ENCODE data around the gene RPS24. TPM values are rescaled to one million over a fixed set of nuclear protein-coding genes. Genes with fewer than 3 reads are reported as not detected.

The RPS24 gene
- total RNA-seq, 5 donors from 2014 or later (not counting 1 experiment from before 2014, with no cell fraction given): 1,070 to 1,783 (median 1,384) TPM

DNA sequence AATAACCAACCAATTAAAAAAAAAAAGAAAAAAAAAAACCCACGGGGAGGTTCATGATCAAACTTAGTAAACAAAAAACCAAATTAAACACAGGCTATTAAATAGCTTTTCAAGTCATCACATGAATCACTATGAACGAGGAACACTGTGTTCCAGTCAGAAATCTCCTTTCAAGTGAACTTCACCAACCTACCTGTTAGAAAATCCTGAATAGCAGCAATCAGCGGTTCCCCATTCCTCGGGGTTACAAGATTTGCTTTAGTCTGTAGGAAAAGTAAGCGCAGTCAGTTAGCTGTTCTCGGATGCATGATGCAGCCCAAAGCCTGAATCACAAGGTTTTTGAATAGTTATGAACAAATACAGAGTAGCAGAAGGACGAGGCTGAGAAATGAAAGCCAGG is 23.4 kb upstream of the RPS24 start:
- Mint-ChIP-seq H3K27me3 (no peaks in the 10 kb centered on the region), H3K4me3 (no peak overlapping the region), H3K27ac (no peak overlapping the region), H3K4me1 (no peaks in the 10 kb centered on the region), H3K9me3 (no peaks in the 10 kb centered on the region), H3K36me3 (peaks cover 67% of the 10 kb centered on the region)
- Histone ChIP-seq H3K9me3 (no peaks in the 10 kb centered on the region), H3K36me3 (ENCODE audit: control insufficient read depth in 2 of 2, extremely low read depth in 1 of 2, insufficient read depth in 1 of 2, low read length in 1 of 2) (peaks cover 9 to 82% of the 10 kb centered on the region in 2 donors), H3K4me1 (ENCODE audit: control insufficient read depth in 1 of 2, extremely low read depth in 1 of 2, insufficient read depth in 2 of 2, low read length in 2 of 2) (no peaks in the 10 kb centered on the region), H3K4me3 (ENCODE audit: control insufficient read depth in 1 of 2, extremely low read depth in 1 of 2, low read length in 1 of 2) (no peak overlapping the region), H3K27me3 (replicated peaks in 1 of 2; ENCODE audit: control insufficient read depth in 2 of 2, extremely low read depth in 1 of 2, insufficient read depth in 2 of 2, low read length in 1 of 2) (no peaks in the 10 kb centered on the region), H3K27ac (ENCODE audit: low read length) (no peak overlapping the region)
- POLR2A ChIA-PET: interaction anchor here in 1 of 2 donors (0.6 kb wide), 1 partner anchor 75 kb away, joined by 4 read pairs; no protein-coding TSS in a partner anchor
- DNase-seq (no peak), ATAC-seq (replicated peaks in 1 of 4) (no peak)
- CTCF ChIA-PET: no interaction called here
- 87% methylated on average over 4 of the region's 7 CpGs for WGBS (ENCODE audit: insufficient coverage)

GRCh38 chr10:78011065-78011464 is 22.6 kb upstream of the RPS24 start:
- CTCF ChIA-PET: no interaction called here
- H3K36me3 ChIP-seq (ENCODE audit: control insufficient read depth in 2 of 2, extremely low read depth in 1 of 2, insufficient read depth in 1 of 2, low read length in 1 of 2): peaks cover 9 to 83% of the 10 kb centered on the region in 2 donors
- Mint-ChIP-seq H3K9me3 (no peaks in the 10 kb centered on the region), H3K4me1 (no peaks in the 10 kb centered on the region), H3K27me3 (no peaks in the 10 kb centered on the region), H3K36me3 (peaks cover 61% of the 10 kb centered on the region), H3K4me3 (no peak overlapping the region), H3K27ac (no peak overlapping the region)
- H3K9me3 ChIP-seq: no peaks in the 10 kb centered on the region
- H3K27ac ChIP-seq (ENCODE audit: low read length): no peak overlapping the region
- no peak overlapping the region for H3K4me3 ChIP-seq (ENCODE audit: control insufficient read depth in 1 of 2, extremely low read depth in 1 of 2, low read length in 1 of 2)
- ATAC-seq (replicated peaks in 1 of 4) (no peak), DNase-seq (no peak)
- no peaks in the 10 kb centered on the region for H3K27me3 ChIP-seq (replicated peaks in 1 of 2; ENCODE audit: control insufficient read depth in 2 of 2, extremely low read depth in 1 of 2, insufficient read depth in 2 of 2, low read length in 1 of 2)
- POLR2A ChIA-PET: no interaction called here
- H3K4me1 ChIP-seq (ENCODE audit: control insufficient read depth in 1 of 2, extremely low read depth in 1 of 2, insufficient read depth in 2 of 2, low read length in 2 of 2): no peaks in the 10 kb centered on the region
- no CpG with 5 or more reads among the region's 4 CpGs for WGBS (ENCODE audit: insufficient coverage)

- H3K9me3 Mint-ChIP-seq: no peaks in the 10 kb centered on the region
- WGBS (ENCODE audit: insufficient coverage): 80% methylated on average over 1 of the region's 1 CpG
- no peak overlapping the region for H3K4me3 ChIP-seq (ENCODE audit: control insufficient read depth in 1 of 2, extremely low read depth in 1 of 2, low read length in 1 of 2)
- H3K36me3 Mint-ChIP-seq: peaks cover 55% of the 10 kb centered on the region
- H3K4me3 Mint-ChIP-seq: no peak overlapping the region
- H3K27ac ChIP-seq (ENCODE audit: low read length): no peak overlapping the region
- H3K4me1 ChIP-seq (ENCODE audit: control insufficient read depth in 1 of 2, extremely low read depth in 1 of 2, insufficient read depth in 2 of 2, low read length in 2 of 2): no peaks in the 10 kb centered on the region
- no peaks in the 10 kb centered on the region for H3K27me3 ChIP-seq (replicated peaks in 1 of 2; ENCODE audit: control insufficient read depth in 2 of 2, extremely low read depth in 1 of 2, insufficient read depth in 2 of 2, low read length in 1 of 2)
- CTCF ChIA-PET: interaction anchor here in 1 of 2 donors (1.0 kb wide), 1 partner anchor 26 kb away, joined by 3 read pairs; no protein-coding TSS in a partner anchor
- POLR2A ChIA-PET: no interaction called here
- ATAC-seq (replicated peaks in 1 of 4) (no peak), DNase-seq (no peak)
- H3K36me3 ChIP-seq (ENCODE audit: control insufficient read depth in 2 of 2, extremely low read depth in 1 of 2, insufficient read depth in 1 of 2, low read length in 1 of 2): peaks cover 14 to 90% of the 10 kb centered on the region in 2 donors
- no peaks in the 10 kb centered on the region for H3K9me3 ChIP-seq
- no peaks in the 10 kb centered on the region for H3K27me3 Mint-ChIP-seq
- no peaks in the 10 kb centered on the region for H3K4me1 Mint-ChIP-seq
- H3K27ac Mint-ChIP-seq: no peak overlapping the region
Observed at GRCh38 chr10:78013564-78013963, 20.1 kb upstream of the RPS24 start.

GRCh38 chr10:78015546-78015945 is 18.1 kb upstream of the RPS24 start:
- POLR2A ChIA-PET: interaction anchor here in 1 of 2 donors (0.6 kb wide), 1 partner anchor 12 kb away, joined by 3 read pairs; no protein-coding TSS in a partner anchor

DNA sequence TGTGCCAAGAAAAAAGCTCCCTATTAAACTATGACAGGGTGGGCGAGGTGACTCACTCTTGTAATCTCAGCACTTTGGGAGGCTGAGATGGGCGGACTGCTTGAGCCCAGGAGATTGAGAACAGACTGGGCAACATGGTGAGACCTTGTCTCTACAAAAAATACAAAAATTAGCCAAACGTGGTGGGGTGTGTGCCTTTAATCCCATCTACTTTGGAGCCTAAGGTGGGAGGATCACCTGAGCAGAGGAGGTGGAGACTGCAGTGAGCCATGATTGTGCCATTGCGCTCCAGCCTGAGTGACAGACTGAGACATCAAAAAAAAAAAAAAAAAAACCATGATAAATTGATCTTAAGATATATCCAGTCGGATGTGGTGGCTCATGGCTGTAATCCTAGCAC is 15.8 kb upstream of the RPS24 start:
- Histone ChIP-seq H3K4me1 (ENCODE audit: control insufficient read depth in 1 of 2, extremely low read depth in 1 of 2, insufficient read depth in 2 of 2, low read length in 2 of 2) (no peaks in the 10 kb centered on the region), H3K27me3 (replicated peaks in 1 of 2; ENCODE audit: control insufficient read depth in 2 of 2, extremely low read depth in 1 of 2, insufficient read depth in 2 of 2, low read length in 1 of 2) (no peaks in the 10 kb centered on the region), H3K36me3 (ENCODE audit: control insufficient read depth in 2 of 2, extremely low read depth in 1 of 2, insufficient read depth in 1 of 2, low read length in 1 of 2) (peaks cover 12 to 89% of the 10 kb centered on the region in 2 donors), H3K4me3 (ENCODE audit: control insufficient read depth in 1 of 2, extremely low read depth in 1 of 2, low read length in 1 of 2) (no peak overlapping the region), H3K9me3 (no peaks in the 10 kb centered on the region), H3K27ac (ENCODE audit: low read length) (no peak overlapping the region)
- H3K4me3 Mint-ChIP-seq: no peak overlapping the region
- H3K27ac Mint-ChIP-seq: no peak overlapping the region
- H3K4me1 Mint-ChIP-seq: no peaks in the 10 kb centered on the region
- no CpG with 5 or more reads among the region's 5 CpGs for WGBS (ENCODE audit: insufficient coverage)
- ChIA-PET CTCF (interaction anchor here in 1 of 2 donors (0.6 kb wide), 1 partner anchor 704 kb away, joined by 4 read pairs; no protein-coding TSS in a partner anchor), POLR2A (interaction anchor here in 1 of 2 donors (0.6 kb wide), 1 partner anchor 28 kb away, joined by 3 read pairs; no protein-coding TSS in a partner anchor)
- H3K9me3 Mint-ChIP-seq: no peaks in the 10 kb centered on the region
- DNase-seq (no peak), ATAC-seq (replicated peaks in 1 of 4) (no peak)
- H3K36me3 Mint-ChIP-seq: peaks cover 53% of the 10 kb centered on the region
- H3K27me3 Mint-ChIP-seq: no peaks in the 10 kb centered on the region

More at GRCh38 chr10:78015546-78015945, 18.1 kb upstream of the RPS24 start:
- Mint-ChIP-seq H3K36me3 (peaks cover 51% of the 10 kb centered on the region), H3K27me3 (no peaks in the 10 kb centered on the region), H3K27ac (no peak overlapping the region), H3K4me1 (no peaks in the 10 kb centered on the region), H3K4me3 (no peak overlapping the region), H3K9me3 (no peaks in the 10 kb centered on the region)
- no peaks in the 10 kb centered on the region for H3K4me1 ChIP-seq (ENCODE audit: control insufficient read depth in 1 of 2, extremely low read depth in 1 of 2, insufficient read depth in 2 of 2, low read length in 2 of 2)
- no peak overlapping the region for H3K27ac ChIP-seq (ENCODE audit: low read length)
- no peaks in the 10 kb centered on the region for H3K27me3 ChIP-seq (replicated peaks in 1 of 2; ENCODE audit: control insufficient read depth in 2 of 2, extremely low read depth in 1 of 2, insufficient read depth in 2 of 2, low read length in 1 of 2)
- ATAC-seq (replicated peaks in 1 of 4) (no peak), DNase-seq (no peak)
- no CpG with 5 or more reads among the region's 5 CpGs for WGBS (ENCODE audit: insufficient coverage)
- CTCF ChIA-PET: interaction anchor here in 1 of 2 donors (0.6 kb wide), 2 partner anchors 1037 to 1843 kb away, joined by 4 to 5 read pairs; no protein-coding TSS in a partner anchor
- H3K36me3 ChIP-seq (ENCODE audit: control insufficient read depth in 2 of 2, extremely low read depth in 1 of 2, insufficient read depth in 1 of 2, low read length in 1 of 2): peaks cover 14 to 91% of the 10 kb centered on the region in 2 donors
- no peak overlapping the region for H3K4me3 ChIP-seq (ENCODE audit: control insufficient read depth in 1 of 2, extremely low read depth in 1 of 2, low read length in 1 of 2)
- H3K9me3 ChIP-seq: no peaks in the 10 kb centered on the region

GRCh38 chr10:78019264-78019663 is 14.4 kb upstream of the RPS24 start:
- POLR2A ChIA-PET: interaction anchor here in 1 of 2 donors (0.7 kb wide), 1 partner anchor 9 kb away, joined by 5 read pairs; no protein-coding TSS in a partner anchor

More at GRCh38 chr10:78019264-78019663, 14.4 kb upstream of the RPS24 start:
- Mint-ChIP-seq H3K4me1 (no peaks in the 10 kb centered on the region), H3K36me3 (peaks cover 48% of the 10 kb centered on the region), H3K4me3 (no peak overlapping the region), H3K27me3 (no peaks in the 10 kb centered on the region), H3K9me3 (no peaks in the 10 kb centered on the region), H3K27ac (no peak overlapping the region)
- ATAC-seq (replicated peaks in 1 of 4) (no peak), DNase-seq (no peak)
- no peak overlapping the region for H3K27ac ChIP-seq (ENCODE audit: low read length)
- CTCF ChIA-PET: no interaction called here
- no peaks in the 10 kb centered on the region for H3K27me3 ChIP-seq (replicated peaks in 1 of 2; ENCODE audit: control insufficient read depth in 2 of 2, extremely low read depth in 1 of 2, insufficient read depth in 2 of 2, low read length in 1 of 2)
- 88% methylated on average over 1 of the region's 3 CpGs for WGBS (ENCODE audit: insufficient coverage)
- H3K36me3 ChIP-seq (ENCODE audit: control insufficient read depth in 2 of 2, extremely low read depth in 1 of 2, insufficient read depth in 1 of 2, low read length in 1 of 2): peaks cover 12 to 92% of the 10 kb centered on the region in 2 donors
- no peaks in the 10 kb centered on the region for H3K9me3 ChIP-seq
- no peak overlapping the region for H3K4me3 ChIP-seq (ENCODE audit: control insufficient read depth in 1 of 2, extremely low read depth in 1 of 2, low read length in 1 of 2)
- H3K4me1 ChIP-seq (ENCODE audit: control insufficient read depth in 1 of 2, extremely low read depth in 1 of 2, insufficient read depth in 2 of 2, low read length in 2 of 2): no peaks in the 10 kb centered on the region
